Epithelial cell of esophagus (primary cell): ENCODE measurements around the gene TMEM63A.
"Not testable (repeated sequence)": the region's sequence is repeated elsewhere in the genome, so short reads cannot be mapped to it uniquely, and the experiment has no call there.

Experiments
- DNase-seq: peaks from one replicate; pipeline ENCODE4 v3.0.0; 2010; ENCODE audit warnings: low read depth
- H3K4me3 ChIP-seq: 2 replicates; pipeline ENCODE4 v1.5.1; 2011; ENCODE audit warnings: mild to moderate bottlenecking, low read length, control low read depth
- TF ChIP-seq, protein P1 (sequence below): IDR thresholded peaks from 2 replicates; pipeline ENCODE4 v1.5.1; 2011; ENCODE audit warnings: low read depth, mild to moderate bottlenecking, low read length, control low read depth, inconsistent platforms; ENCODE audit not compliant: insufficient read depth; ENCODE audit errors: missing control alignments

The TMEM63A gene

DNA sequence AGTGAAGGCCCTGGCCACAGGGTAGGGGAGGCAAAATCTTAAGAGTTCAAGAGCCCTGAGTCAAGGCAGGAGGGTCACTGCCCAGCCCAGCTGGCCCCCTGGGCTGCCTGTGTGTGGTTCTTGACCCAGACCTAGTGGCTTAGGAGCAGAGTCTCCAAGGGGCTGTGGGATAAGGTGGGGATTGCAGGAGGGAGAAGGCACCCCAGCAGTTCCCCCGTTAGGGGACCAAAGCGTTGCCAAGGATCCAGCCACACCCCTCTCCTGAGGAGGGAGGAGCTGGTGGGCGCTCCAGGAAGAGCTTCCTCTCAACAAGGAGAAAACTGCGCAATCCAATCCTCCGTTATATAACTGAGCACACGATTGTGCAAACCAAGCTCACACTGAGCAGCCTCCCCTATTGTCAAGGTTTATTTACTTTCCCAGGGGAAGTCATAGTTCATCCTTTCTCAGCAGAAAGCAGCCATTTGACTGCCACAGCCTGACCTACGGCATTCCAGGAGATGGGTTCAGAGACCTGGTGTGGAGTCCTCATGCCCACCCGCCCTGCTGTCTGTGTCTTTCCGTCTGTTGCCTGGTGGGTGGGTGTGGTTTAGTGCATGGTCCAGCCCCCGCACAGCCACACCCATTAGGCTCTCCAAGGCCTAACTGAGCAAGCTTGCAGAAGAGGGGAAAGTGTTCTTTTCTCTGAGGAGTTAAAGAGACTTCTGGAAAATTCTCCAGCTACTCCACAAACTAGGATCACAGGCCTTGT is 68.8 kb downstream of the TMEM63A start:
- TF ChIP-seq, protein P1, sequence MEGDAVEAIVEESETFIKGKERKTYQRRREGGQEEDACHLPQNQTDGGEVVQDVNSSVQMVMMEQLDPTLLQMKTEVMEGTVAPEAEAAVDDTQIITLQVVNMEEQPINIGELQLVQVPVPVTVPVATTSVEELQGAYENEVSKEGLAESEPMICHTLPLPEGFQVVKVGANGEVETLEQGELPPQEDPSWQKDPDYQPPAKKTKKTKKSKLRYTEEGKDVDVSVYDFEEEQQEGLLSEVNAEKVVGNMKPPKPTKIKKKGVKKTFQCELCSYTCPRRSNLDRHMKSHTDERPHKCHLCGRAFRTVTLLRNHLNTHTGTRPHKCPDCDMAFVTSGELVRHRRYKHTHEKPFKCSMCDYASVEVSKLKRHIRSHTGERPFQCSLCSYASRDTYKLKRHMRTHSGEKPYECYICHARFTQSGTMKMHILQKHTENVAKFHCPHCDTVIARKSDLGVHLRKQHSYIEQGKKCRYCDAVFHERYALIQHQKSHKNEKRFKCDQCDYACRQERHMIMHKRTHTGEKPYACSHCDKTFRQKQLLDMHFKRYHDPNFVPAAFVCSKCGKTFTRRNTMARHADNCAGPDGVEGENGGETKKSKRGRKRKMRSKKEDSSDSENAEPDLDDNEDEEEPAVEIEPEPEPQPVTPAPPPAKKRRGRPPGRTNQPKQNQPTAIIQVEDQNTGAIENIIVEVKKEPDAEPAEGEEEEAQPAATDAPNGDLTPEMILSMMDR: no peak
- H3K4me3 ChIP-seq: no peak overlapping the region
- peak; percentile 76 for DNase-seq

- TF ChIP-seq, protein P1: no peak
- no peak overlapping the region for H3K4me3 ChIP-seq
- no peak for DNase-seq
These were observed 69.5 kb downstream of the TMEM63A start for GRCh38 chr1:225812488-225813213.

DNA sequence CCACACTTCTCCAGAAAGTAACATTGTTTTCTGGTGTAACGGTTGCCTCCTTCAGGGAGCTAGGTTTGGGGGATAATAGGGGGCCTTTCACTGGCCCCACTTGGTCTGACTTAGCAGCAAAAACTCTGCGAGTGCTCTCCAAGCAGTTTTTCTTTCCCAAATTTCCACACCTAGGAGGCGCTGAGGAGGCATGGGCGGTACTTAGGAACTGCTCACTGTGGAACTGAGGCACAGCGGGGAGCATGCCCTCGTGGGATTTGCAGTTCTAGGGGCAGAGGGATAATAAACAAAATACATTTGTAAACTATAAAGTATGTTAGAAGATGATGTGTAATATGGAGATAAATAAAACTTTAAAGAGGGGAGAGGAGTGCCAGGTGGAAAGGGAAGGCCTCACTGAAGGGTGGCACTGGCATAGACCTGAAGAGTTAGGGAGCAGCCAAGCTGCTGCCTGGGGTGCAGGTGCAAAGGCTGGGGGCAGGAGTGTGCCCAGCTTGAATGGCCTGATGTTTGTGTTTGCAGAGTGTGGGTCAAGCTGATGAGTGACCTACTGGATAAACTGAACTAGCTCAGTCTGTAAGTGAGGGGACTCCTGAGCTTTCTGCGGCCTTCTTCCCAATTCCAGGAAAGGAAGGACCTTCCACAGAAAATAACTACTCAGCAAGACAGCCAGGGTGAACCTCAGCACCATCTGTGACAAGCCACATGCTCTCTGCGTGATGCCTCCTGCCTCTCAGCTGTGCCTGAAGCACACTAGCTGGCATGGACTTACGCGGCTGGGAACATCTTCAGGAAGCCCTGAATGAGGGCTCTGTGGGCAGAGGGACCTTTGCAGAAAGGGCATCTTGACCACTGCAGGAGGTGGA is 70.3 kb downstream of the TMEM63A start:
- TF ChIP-seq, protein P1: peak; percentile 30
- peak; percentile 19 for DNase-seq
- H3K4me3 ChIP-seq: no peak overlapping the region

DNA sequence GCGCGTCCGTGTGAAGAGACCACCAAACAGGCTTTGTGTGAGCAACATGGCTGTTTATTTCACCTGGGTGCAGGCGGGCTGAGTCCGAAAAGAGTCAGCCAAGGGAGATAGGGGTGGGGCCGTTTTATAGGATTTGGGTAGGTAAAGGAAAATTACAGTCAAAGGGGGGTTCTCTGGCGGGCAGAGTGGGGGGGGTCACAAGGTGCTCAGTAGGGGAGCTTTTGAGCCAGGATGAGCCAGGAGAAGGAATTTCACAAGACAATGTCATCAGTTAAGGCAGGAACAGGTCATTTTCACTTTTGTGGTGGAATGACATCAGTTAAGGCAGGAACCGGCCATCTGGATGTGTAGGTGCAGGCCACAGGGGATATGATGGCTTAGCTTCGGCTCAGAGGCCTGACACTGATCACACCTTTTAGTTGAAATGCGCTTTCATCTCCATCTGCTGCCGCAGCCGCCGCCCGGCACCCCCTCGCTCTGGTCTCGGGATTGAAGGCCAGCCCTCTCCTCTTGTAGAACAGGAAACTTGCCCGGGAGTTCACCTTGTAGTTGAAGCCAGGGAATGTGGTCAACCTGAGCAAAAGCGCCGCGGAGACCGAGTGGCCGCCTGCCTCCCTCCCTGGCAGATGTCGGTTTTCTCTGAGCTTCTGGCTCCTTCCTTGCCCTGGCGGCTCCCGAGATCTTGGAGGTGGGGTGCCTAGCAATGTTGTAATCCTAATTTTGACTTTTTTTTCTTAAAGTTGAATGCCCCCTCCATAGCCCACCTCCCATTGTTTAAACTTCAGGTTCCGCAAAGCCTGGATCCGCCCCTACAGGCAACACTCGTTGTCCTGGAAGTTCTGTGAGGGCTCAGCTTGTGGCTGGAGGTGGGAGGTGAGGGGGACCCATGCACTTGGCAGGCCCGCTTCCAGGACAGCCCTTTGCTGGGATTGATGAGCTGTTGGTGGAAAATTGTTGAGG is 71.3 kb downstream of the TMEM63A start:
- peak; percentile 25 for DNase-seq
- peak overlapping the region; percentile 60 for H3K4me3 ChIP-seq

DNA sequence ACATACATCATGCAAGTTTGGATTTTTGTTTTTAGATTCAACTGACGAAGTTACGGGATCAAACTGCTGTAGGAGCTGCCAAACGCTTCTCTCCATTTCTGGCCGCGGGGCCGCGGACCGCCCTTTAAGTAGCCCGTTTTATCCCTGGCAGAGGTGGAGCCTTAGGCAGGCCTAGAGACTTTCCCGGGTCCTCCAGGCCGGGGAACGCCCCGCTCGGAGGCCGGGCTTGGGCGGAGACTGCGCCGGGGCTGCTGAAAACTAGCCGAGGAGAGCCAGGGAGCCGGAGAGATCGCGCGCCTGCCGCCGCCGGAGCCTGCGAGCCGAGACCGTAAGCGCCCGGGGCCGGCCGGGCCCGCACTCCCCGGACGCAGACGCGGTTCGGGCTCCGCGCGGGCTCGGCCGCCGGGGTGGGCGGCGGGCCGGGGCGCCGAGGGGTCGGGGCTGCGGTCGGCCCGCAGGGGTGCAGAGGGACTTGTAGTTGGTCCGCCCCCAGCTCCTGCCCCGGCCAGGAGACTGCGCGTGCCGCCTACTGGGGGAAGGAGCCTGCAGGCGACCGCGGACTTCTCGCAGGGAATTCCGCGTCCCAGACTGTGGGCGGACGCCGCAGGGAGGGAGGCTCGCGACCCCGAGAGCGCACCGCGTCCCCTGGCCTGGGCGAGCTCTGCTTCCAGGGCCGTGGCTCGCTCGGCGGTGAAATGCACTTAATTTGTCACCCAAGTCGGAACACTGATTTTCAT is 72.2 kb downstream of the TMEM63A start, which contains the start of gene EPHX1:
EPHX1 (plus strand) TSS at position 283 of the 737 bp plus-strand sequence. CDS start 18,606 bp downstream, outside the sequence.
- TF ChIP-seq, protein P1: no peak

DNA sequence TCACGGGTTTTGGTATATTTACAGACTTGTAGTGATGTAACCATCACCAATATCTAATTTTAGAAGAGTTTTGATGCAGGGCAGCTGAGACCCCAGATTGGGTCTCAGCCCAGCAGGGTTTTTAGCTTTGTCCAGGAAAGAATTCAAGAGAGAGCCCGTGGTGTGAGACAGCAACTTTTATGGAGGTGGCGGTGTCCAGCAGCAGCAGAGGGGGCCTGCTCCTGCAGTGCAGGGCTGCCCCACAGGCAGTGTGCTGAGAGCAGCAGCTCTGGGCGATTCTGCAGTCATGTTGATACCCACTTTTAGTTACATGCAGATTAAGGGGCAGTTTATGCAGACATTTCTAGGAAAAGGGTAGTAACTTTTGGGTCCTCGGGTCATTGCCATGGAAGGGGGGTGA is 74.0 kb downstream of the TMEM63A start:
- no peak overlapping the region for H3K4me3 ChIP-seq
- TF ChIP-seq, protein P1: no peak
- DNase-seq: no peak

More for the DNA sequence above, 72.2 kb downstream of the TMEM63A start, which contains the start of gene EPHX1:
- DNase-seq: peak; percentile 89
- peak within 1 kb of the TSS; percentile 60 for H3K4me3 ChIP-seq

DNA sequence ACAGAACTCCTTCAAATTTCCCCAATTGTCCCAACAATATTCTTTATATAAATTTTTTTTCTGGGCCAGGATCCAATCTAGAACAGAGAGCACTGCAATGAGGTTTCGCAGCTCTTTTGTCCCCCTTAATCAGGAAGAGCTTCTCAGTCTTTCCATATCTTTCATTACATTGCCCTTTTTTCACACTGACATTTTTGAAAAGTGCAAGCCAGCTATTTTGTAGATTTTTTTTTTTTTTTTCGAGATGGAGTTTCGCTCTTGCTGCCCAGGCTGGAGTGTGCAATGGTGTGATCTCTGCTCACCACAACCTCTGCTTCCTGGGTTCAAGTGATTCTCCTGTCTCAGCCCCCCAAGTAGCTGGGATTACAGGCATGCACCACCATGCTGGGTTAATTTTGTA is 75.4 kb downstream of the TMEM63A start:
- not testable (repeated sequence) for H3K4me3 ChIP-seq, DNase-seq
